DMS53 treated with DMSO at 0.1 percent for 48 hours (cell line): ENCODE results near the gene RNH1.
A peak's percentile ranks its signal among the peaks of the same experiment; 100 is the strongest.
"Not testable (repeated sequence)": the region's sequence is repeated elsewhere in the genome, so short reads cannot be mapped to it uniquely, and the experiment has no call there.

Experiments used
- DNase-seq: peaks from one replicate; lab custom pipeline; 2025; ENCODE audit not compliant: unreplicated experiment; lab: John Stamatoyannopoulos, UW

Gene RNH1

DNA sequence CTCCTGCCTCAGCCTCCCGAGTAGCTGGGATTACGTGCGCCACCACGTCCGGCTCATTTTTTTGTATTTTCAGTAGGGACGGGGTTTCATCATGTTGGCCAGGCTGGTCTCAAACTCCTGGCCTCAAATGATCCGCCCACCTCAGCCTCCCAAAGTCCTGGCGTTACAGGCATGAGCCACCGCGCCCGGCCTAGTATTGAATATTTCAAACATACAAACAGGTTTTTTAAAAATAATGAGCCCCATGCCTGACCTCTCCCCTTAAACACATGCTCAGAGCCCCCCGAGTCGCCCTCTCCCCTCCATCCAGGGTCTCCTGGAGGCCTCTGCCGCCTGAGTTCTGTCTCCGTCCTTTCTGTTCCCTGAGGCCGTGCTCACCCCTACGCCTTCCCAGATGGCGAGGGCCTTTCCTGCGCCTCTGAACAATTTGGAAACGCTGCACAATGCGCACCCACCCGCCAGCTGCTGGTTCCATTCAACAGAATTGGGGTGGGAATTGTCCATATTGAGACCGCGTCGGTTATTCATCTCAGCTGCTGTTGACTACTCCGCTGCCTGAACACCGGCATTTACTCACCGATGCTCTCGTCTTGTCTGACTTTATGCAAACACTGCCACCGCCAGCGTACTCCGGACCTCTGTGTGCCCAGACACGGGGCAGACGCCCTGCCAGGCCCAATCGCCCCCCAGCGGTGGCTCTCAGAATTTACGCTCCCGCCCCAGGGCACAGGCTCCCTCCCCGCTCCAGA lies 13.6 kb upstream of the RNH1 start:
- no peak for DNase-seq

DNA sequence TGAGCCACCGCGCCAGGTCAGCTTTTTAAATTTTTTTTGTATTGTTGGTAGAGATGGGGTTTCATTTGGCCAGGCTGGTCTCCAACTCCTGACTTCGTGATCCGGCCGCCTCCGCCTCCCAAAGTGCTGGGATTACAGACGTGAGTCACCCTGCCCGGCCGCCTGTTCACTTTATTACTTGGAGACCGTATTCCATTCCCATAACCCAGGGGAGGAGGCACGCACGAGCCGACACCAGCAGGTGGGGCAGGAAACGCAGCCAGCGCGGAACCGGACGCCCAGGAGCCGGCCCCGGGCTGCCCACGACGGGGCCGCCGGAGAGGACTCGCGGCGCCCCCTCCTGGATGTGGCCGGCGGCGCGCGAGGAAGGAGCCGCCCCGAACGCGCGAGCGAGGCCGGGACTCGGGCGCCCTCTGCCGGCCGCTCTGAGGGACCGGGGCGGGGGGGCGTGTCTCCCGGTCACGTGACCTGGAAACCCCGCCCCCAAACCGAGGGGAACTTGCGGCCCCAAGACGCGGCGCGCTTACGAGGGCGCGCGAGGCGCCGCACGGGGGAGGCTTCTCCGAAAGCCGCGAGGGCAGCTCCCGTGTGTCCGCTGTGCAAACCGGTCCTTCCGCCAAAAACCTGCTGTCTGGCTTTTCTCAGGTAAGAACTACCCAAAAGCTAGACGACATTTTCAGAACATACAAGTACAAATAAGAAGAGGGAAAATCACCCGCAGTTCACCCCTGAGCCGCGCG lies 11.6 kb upstream of the RNH1 start:
- DNase-seq, result peak; percentile 97

DNA sequence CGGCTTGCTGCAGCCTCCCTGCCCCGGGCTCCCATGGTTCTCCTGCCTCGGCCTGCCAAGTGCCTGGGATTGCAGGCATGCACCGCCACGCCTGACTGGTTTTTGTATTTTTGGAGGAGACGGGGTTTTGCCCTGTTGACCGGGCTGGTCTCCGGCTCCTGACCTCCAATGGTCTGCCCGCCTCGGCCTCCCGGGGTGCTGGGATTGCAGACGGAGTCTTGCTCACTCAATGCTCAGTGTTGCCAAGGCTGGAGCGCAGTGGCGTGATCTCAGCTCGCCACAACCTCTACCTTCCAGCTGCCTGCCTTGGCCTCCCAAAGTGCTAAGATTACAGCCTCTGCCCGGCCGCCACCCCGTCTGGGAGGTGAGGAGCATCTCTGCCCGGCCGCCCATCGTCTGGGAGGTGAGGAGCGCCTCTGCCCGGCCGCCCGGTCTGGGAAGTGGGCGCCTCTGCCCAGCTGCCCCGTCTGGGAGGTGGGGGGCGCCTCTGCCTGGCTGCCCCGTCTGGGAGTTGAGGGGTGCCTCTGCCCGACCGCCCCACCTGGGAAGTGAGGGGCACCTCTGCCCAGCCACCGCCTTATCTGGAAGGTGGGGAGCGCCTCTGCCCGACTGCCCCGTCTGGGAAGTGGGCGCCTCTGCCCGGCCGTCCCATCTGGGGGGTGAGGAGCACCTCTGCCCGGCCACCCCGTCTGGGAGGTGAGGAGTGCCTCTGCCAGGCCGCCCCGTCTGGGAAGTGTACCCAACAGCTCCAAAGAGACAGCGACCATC lies 10.1 kb upstream of the RNH1 start:
- not testable (repeated sequence) for DNase-seq

DNA sequence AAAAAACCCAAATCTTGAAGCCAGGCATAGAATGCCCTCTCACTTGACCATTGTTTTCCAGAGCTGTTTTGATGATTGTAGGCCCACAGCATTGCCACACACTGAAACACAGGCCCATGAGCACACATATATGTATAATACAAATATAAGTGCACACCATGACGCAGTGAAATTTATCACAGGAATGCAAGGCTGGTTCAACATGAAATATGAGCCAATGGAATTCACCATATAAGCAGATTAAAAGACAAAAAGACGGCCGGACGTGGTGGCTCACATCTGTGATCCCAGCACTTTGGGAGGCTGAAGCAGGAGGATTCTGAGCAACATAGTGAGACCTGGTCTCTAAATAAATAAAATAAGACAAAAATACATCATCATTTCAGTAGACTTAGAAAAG lies 9.4 kb upstream of the RNH1 start:
- no peak for DNase-seq

DNA sequence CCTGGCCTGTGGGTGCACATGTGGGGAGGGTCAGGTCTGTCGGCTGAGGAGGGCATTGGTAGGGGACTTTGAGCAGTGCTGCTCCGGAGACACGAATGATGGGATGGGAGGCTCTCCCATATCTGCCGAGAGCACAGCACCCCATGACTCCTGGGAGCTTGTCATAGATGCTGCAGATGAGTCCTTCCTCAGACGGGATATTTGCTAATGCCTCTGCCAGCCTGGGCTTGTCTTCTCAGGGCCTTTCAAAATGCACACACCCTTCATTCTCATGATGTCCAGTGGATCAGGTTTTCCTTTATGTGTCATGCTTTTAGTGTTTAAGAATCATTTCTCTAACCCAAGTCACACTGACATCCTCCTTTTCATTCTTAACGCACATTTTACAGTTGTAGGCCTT lies 8.1 kb upstream of the RNH1 start:
- no peak for DNase-seq

DNA sequence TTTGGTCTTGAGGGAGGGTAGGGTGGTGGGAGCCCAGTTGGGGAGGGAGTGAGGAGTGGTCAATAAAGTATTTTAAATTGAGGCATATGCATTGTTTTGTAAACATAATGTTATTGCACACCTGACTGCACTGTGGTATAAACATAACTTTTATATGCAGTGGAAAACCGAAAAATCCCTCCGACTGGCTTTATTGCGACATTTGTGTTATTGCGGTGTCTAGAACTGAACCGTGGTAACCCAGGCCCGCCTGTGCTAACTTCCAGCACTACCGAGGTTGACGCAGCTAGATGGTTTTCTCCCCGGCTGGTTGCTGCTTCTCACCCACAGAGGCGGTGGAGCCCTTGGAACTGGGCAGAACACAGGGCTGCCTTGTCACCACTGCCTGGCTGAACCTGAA lies 7.6 kb upstream of the RNH1 start:
- DNase-seq, result no peak

DNA sequence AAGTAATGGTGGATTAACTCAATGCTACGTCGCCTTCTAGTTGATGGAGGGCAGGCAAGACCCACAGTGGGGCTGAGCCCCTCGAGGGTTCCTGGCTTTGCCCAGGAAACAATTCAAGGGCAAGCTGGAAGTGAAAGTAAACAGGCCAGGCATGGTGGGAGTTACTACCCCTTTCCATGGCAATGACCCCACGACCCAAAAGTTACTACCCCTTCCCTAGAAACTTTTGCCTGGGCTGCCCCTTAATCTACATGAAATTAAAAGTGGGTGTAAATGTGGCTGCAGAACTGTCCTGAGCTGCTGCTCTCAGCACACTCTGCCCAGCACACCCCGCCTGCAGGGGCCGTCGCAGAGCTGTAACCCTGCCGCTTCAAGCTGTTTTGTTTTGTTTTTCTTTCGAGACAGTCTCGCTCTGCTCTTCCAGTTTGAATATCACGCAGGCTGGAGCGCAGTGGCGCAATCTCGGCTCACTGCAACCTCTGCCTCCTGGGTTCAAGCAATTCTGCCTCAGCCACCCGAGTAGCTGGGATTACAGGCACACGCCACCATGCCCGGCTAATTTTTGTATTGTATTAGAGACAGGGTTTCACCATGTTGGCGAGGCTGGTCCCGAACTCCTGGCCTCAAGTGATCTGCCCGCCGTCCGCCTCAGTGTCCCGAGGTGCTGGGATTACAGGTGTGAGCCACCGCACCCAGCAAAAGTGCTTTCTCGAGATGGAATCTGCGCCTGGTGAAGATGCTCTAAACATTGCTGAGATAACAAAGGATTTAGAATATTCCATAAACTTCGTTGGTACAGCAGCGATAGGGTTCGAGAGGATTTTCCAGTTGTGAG lies 5.9 kb upstream of the RNH1 start:
- no peak for DNase-seq

DNA sequence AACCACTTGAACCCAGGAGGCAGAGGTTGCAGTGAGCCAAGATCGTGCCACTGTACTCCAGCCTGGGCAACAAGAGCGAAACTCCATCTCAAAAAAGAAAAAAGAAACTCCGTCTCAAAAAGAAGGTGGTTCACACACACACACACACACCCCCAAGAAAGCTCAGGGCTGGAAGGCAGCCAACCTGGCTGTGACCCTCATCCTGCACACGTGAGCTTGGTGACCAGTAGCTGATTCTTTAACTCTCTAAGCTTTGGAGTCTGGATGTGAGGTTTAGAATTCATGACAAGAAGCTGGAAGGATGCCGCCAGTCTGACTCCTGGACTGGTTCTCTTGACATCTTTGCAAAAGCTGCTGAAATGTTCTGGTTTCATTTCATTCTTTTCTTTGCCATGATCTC lies 1.9 kb upstream of the RNH1 start:
- DNase-seq, result no peak

DNA sequence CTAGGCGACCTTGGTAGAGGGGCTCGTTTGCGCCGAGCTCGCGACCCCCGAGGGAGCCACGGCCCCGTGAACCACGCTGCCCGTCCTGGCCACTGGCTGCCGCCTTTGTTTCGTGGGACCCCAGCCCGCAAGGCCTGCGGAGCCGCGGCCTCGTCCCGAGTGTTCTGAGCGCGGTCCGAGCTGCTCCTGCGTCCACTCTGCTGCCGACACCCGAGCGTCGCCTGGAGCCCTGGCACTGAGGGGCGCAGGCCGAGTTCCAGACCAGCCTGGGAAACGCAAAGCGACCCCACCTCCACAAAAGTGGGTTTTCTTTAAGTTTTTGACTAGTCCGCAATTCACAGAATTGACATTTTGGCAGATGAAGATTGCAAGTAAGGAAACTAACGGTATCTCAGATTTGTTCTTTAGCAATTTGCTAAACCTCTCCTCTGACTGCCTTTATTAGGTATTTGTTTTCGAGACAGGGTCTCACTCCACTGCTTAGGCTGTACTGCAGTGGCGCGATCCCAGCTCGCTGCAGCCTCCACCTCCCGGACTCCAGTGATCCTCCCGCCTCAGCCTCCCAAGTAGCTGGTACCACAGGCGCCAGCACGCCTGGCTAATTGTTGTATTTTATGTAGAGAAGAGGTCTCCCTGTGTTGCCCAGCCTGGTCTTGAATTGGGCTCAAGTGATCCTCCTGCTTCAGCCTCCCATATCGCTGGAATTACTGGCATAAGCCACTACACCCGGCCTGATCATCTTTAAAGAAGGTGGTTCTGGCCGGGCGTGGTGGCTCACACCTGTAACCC lies 879 bp upstream of the RNH1 start:
- DNase-seq, result no peak

DNA sequence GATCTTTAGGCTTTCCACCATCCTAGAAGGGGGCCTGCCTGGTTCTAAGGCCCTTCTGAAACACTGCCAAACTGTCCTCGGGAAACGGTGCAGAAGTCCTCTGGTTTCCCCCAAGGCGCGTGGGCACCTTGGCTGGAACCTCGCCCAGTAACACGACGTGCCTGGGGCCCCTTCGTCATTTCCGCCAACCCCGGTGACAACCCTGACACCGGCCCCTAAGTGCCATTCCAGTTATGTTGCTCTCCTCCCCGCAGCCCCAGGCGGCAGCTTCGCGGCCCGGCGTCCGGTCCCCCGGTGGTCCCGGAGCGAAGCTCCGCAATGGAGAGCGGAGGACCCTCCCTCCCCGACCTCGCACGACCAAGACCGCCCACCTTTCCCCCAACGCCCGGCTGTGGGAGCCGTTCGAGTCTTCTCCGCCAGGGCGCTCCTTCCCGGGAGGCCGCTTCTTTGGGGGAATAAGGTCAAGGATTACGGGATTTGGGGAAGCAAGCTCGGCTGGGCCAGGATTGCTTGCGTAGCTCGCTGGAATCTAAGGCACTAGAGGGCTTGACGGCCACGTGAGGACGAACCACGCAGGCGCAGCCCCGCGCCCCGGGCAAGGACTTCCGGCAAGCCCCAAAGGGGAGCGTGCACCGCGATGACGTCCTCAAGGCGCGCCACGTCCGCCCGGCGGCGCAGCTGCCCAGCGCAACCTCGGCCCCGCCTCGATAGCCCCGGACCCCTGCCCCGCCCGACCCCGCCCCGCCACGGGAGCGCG lies 626 bp downstream of the RNH1 start:
- peak; percentile 93 for DNase-seq

DNA sequence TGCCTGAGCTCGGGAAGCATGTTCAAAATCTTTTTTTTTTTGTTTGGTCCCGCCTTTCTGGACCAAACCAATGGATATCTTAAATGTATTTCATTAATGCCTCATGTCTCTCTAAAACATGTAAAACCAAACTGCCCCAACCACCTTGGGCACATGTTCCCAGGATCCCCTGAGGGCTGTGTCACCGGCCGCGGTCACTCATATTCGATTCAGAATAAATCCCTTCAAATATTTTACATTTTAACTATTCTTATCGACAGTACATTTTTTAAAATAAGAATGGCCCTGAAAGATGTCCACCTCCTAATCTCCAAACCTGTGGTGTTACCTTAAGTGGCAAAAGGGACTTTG lies 2.1 kb downstream of the RNH1 start:
- no peak for DNase-seq

DNA sequence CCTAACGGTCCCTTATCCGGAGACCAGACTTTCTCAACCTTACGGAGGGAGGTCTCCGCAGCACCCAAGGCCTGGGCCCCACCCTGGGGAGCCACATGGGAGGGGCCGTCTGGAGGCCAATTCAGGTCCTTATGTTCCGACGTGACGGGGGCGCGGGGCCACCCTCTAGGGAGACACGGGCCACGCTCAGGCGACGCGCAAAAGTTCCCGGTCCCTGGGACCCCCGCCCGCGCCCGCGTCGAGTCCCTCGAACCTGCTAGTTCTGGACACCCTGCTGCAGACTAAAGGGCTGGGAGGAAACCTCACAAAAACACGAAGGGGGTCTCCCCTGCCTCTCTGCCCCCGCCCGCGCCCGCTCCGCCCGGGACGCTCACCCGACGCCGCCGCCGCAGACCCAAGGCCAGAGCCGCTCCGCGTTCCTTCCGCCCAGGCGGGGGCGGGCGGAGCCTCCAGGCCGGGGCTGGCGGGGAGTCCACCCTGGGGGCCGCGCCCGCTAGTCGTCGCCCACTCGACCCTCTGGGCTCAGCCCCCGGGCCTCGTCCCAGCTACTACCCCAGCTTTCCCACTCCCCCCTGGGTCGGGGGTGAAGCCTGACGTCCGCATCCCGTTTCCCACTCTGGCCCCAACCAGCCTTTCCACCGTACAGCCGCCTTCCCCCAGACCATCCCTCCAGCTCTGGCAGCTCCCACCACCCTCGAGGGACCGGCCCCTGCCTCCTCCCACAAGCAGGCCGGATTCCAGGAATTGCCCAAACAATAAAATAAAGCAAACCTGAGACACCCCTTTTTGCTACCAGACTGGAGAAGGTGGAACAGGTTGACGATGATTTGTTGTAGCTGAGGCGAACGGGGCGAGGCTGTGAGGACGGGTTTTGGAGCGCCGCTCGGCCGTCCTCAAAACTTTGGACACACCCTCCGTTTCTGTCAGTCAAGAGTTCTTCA lies 2.7 kb downstream of the RNH1 start:
- DNase-seq, result no peak

DNA sequence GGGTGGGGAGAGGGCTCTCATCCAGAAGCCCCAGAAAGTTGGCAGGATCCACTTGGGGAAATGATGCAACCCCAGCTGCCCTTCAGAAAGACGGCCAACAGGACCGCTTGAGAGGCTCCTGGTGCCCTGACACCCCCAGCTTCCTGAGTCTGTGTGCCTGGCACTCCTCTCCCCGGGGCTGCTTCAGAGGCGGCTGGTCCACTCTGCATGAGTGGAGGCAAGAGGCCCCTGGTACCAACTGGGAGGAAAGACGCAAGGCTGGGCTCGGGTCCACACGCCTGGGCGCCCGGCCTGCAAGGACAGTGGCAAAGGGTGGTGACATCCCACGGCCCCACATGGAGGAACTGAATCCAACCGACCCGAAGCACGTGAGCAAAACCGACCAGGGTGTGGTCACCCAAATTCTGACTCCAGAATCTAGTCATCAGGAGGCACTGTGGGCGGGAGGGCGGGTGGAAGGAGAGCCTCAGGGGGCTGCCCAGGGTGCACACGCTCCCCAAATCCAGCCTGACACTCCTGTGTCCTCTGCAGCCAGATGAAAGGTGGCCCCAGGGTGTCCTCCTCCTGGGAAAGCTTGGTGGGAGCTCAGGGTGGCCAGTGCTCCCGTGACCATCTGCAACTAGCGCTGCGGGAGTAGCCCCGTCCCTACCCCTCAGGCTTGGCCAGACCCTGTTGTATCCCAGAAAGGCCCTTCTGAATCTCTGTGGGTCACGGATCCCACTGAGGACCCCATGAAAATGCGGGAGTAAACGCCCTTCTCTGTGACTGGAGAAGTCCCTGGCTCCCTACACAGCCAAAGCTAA lies 3.7 kb downstream of the RNH1 start:
- DNase-seq, result no peak

DNA sequence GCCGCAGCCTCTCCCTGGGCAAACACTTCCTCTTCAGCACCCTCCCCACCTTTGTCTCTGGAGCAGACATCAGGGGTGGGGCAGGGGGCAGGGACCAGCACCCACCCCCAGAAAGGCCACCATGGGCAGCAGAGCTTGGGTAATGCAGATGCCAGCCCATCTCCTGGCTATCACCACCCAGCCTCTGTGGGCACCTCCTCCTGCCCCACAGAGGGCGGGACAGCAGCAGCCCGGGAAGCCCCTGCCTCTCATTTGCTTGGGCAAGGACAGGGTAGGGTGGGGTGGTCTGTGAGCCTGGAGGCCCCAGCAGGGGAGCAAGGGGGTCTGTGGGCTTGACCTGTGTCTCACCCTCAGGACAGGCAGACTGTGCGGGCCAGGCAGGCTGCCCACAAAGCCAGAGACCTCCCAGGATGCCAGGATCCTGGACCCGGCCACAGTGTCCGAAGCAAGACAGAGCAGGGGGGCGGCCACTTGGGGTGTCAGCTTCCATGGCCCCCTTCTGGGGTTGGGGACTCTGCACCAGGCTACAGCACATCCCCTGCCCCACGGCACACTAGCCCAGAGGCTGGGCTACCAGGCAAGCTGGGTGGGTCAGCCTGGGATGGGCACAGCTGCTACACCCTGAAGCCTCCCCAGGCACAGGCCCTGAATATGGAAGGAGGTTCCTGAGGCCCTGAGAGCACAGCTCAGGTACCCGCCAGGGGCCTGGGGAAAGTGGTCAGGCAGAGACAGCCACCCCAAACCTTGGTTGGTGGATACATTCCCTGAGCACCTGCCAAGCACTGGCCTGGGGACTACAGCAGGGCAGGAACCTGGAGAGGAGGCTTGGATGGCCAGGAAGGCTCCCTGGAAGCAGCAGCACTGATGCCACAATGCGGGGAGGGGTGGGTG lies 4.5 kb downstream of the RNH1 start:
- DNase-seq, result no peak

DNA sequence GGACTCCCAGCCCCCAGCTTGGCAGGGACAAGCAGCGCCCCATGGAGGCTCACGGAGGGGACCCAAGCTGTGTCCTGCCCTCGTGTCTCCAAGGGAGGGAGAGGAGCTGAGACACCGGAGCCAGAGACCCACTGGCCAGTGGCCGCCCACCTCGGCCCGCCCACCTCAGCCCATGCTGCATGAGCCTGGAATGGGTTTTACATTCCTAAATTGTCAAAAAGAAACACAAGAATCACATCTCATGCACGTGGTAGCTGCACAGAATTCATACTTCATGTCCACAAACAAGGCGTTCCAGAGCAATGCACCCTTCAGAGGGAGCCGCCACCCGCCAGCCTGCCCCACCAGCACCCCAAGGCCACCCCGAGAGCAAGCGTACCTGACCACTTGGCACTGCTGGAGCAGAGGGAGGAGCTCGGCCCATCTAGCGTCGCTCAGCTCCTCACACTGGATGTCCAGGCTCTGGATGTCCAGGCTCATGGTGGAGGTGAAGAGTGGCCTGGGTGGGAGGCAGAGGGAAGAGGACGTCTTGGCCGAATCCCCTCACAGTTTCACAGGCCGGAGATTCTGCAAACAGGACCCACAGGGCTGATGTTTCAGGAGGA lies 5.3 kb downstream of the RNH1 start:
- DNase-seq, result no peak

DNA sequence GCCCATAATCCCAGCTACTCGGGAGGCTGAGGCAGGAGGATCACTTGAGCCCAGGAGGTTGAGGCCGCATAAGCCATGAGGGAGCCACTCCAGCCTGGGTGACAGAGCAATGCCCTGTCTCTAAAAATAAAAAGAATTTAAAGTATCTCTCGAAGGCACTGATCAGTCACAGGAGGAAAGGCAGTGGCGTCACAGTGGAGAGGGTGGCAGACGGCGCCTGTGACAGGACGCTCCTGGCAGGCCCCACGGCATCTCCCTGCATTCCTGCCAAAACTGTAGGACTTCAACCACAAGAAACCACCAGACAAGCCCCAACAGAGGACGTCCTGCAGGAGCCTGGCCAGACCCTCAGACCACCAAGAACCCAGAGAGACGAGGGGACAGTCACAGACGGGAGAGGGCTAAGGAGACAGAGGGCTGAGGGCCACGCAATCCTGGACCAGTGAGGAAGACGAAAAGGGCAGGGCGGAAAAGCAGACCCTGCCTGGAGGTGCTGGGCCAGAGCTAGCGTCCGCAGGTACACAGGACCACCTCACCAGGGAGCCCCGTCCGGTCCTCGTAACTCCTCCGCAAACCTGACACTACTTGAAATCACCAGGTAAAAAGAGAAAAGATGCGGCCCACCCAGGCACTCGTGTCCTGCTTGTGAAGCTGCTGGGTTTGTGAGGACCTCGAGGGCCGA lies 5.9 kb downstream of the RNH1 start:
- DNase-seq, result no peak
